A549 (cell line): ENCODE measurements around the gene EIF5.

Source experiments
- EHMT2 ChIP-seq: fragments of 200-600 bp; sonication (generic); IDR thresholded peaks from 2 replicates; pipeline ENCODE4 v1.6.1; 2016; ENCODE audit warnings: antibody characterized with exemption, low read depth, mild to moderate bottlenecking, moderate library complexity
- MAX ChIP-seq: IDR thresholded peaks from 2 replicates; pipeline ENCODE4 v1.6.1; 2012
- ZFP36 ChIP-seq: fragments of 450-650 bp; IDR thresholded peaks from 2 replicates; pipeline ENCODE4 v1.6.1; 2014; ENCODE audit warnings: borderline replicate concordance; ENCODE audit not compliant: partially characterized antibody

- TF ChIP-seq ZFP36 = no peak
- TF ChIP-seq MAX = no peak
- no peak for TF ChIP-seq EHMT2
These were observed 38.0 kb downstream of the EIF5 start for GRCh38 chr14:103372017-103372416.
